ENCODE results near the gene BHLHE40.

BHLHE40 gene

DNA sequence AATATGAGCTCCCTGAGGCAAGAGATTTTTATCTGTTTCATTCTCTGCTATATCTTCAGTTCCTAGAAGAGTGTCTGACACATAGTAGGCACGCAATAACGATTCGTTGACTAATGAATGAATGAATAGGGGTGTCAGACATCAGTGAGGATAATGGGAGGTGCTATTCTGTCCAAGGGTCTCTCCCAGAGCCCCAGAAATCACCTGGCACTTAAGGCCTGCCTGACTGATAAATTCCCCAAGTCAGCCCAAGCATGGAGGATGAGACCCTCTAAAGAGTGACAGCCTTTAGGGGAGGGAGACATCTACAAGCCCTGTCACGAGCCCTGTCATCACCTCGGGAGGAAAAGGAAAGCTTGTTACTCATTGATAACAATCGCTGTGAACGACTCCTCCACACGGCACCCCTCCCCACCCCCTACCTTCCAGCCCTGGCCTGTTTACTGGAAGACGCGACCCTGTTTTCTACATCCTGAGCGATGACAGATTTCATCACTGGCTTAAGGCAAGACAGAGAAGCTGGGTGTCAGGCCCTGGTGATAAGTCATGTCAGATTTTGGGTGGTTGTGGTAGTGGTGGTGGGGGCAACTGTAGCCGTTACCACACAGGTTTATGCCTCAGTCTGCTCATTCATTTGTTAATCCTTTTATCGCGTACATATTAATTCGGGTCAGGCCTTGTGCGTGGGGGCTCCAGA lies 23.1 kb downstream of the BHLHE40 start:
- CTCF ChIA-PET = interaction anchor here (1.2 to 1.7 kb wide), 3 partner anchors 9 to 290 kb away, joined by 3 to 5 read pairs (median 4); no protein-coding TSS in a partner anchor
- no peak overlapping the region for H3K4me3 ChIP-seq (ENCODE audit: low read depth, low read length)
- no peak for DNase-seq (ENCODE audit: low read depth, low spot score)
- POLR2A ChIA-PET = no interaction called here
- TF ChIP-seq, protein P1, sequence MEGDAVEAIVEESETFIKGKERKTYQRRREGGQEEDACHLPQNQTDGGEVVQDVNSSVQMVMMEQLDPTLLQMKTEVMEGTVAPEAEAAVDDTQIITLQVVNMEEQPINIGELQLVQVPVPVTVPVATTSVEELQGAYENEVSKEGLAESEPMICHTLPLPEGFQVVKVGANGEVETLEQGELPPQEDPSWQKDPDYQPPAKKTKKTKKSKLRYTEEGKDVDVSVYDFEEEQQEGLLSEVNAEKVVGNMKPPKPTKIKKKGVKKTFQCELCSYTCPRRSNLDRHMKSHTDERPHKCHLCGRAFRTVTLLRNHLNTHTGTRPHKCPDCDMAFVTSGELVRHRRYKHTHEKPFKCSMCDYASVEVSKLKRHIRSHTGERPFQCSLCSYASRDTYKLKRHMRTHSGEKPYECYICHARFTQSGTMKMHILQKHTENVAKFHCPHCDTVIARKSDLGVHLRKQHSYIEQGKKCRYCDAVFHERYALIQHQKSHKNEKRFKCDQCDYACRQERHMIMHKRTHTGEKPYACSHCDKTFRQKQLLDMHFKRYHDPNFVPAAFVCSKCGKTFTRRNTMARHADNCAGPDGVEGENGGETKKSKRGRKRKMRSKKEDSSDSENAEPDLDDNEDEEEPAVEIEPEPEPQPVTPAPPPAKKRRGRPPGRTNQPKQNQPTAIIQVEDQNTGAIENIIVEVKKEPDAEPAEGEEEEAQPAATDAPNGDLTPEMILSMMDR (IDR thresholded peaks at IDR 0.05; ENCODE audit: insufficient read depth, low read length, missing control alignments) = no peak

DNA sequence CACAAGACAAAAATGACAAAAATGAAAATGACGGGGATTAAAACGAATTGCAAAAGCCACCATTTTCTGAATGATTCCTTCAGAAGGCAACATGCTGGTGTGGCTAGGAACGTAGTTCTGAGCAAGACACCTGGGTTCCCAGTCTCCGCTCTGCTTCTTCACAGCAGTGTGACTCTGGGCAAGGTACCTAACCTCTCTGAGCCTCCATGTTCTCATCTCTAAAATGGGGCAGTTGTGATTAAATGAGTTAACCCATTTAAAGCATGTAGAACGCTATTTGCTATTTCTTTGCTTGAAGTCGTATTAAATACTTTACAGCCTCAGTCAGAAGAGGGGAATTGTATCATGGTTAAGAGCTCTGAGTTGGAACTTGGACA lies 23.6 kb downstream of the BHLHE40 start:
- POLR2A ChIA-PET = no interaction called here
- CTCF ChIA-PET = interaction anchor here (1.2 to 1.7 kb wide), 3 partner anchors 8 to 291 kb away, joined by 3 to 5 read pairs (median 4); no protein-coding TSS in a partner anchor
- TF ChIP-seq, protein P1 (IDR thresholded peaks at IDR 0.05; ENCODE audit: insufficient read depth, low read length, missing control alignments) = no peak
- no peak overlapping the region for H3K4me3 ChIP-seq (ENCODE audit: low read depth, low read length)
- no peak for DNase-seq (ENCODE audit: low read depth, low spot score)

- no peak for DNase-seq (ENCODE audit: low read depth, low spot score)
- ChIA-PET POLR2A (no interaction called here), CTCF (interaction anchor here (1.0 to 1.3 kb wide), 3 partner anchors 9 to 23 kb away, joined by 3 to 5 read pairs (median 3); no protein-coding TSS in a partner anchor)
Measured at GRCh38 chr3:5004319-5005152, 25.3 kb downstream of the BHLHE40 start.

GRCh38 chr3:5005367-5005766 lies 26.1 kb downstream of the BHLHE40 start:
- CTCF ChIA-PET = interaction anchor here (1.0 to 1.4 kb wide), 4 partner anchors 10 to 24 kb away, joined by 3 to 5 read pairs (median 4); no protein-coding TSS in a partner anchor

More at GRCh38 chr3:5004319-5005152, 25.3 kb downstream of the BHLHE40 start:
- no peak overlapping the region for H3K4me3 ChIP-seq (ENCODE audit: low read depth, low read length)
- TF ChIP-seq, protein P1 (IDR thresholded peaks at IDR 0.05; ENCODE audit: insufficient read depth, low read length, missing control alignments) = no peak

DNA sequence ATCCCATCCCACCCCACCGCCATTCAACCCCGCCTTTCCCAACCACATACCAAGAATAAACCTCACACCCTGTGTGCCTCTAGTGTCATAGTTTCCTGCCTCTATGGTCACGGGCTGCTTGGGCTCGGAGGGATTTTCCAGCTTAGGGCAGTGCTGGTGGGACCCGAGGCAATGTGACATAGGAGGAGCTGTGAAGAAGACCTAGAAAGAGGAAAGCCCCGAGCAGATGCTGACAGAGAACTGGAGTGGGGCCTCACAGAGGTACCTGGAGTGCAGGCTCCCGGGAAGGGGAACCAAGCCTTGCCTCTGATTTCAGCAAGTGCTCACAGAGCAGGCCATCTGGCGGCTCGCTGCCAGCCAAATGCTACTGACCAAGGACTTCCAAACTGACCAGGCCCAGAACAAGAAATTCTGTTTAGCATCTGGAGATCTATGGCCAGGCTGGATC lies 27.5 kb downstream of the BHLHE40 start:
- TF ChIP-seq, protein P1 (IDR thresholded peaks at IDR 0.05; ENCODE audit: insufficient read depth, low read length, missing control alignments) = no peak
- no peak overlapping the region for H3K4me3 ChIP-seq (ENCODE audit: low read depth, low read length)
- POLR2A ChIA-PET = no interaction called here
- no peak for DNase-seq (ENCODE audit: low read depth, low spot score)
- CTCF ChIA-PET = no interaction called here

More at GRCh38 chr3:5005367-5005766, 26.1 kb downstream of the BHLHE40 start:
- POLR2A ChIA-PET = no interaction called here
- no peak for DNase-seq (ENCODE audit: low read depth, low spot score)
- TF ChIP-seq, protein P1 (IDR thresholded peaks at IDR 0.05; ENCODE audit: insufficient read depth, low read length, missing control alignments) = no peak
- no peak overlapping the region for H3K4me3 ChIP-seq (ENCODE audit: low read depth, low read length)

GRCh38 chr3:5007873-5008272 lies 28.6 kb downstream of the BHLHE40 start:
- POLR2A ChIA-PET = no interaction called here
- H3K4me3 ChIP-seq (ENCODE audit: low read depth, low read length) = no peak overlapping the region
- TF ChIP-seq, protein P1 (IDR thresholded peaks at IDR 0.05; ENCODE audit: insufficient read depth, low read length, missing control alignments) = no peak
- DNase-seq (ENCODE audit: low read depth, low spot score) = no peak
- CTCF ChIA-PET = no interaction called here
